Kidney glomerular epithelial cell (primary cell): ENCODE data around the gene ACYP1.
A peak's percentile ranks its signal among the peaks of the same experiment; 100 is the strongest.

Experiments used
- DNase-seq: peaks from one replicate; lab custom pipeline; 2025; lab: John Stamatoyannopoulos, UW

The ACYP1 gene

DNA sequence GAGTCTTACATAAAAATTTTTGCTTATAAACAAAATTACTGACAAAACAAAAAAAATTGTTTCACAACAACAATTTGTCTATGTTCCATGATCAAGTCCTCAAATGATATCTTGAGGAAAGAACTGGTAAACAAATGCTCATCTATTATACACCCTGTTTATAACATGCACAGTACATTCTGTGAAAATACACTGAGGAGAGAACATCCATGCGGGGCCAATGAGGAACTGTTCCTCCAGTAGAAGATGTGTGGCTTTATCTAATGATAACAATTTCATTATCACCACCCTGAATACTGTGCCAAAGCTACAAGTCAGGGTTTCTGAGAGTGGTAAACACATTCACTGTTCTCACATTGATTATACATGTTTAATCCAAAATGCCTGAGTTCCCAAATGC is 23.3 kb downstream of the ACYP1 start:
- no peak for DNase-seq

DNA sequence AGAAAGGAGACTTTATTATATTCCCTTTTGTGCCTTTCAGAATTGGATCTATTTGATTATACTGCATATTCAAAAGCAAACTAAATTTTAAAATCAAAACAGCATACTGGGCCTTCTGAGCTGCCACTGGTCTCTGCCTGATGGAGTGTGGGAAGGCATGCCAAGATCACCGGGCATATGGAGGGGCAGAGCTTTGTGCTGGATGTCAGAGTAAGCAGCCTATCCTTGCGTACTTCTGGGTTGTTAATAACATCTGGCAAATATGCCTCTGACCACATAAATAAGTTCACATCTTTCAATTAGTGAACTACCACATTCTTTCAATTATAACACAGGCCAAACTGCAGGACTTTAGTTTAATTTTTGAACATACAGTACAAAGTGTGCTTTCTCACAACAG is 30.9 kb downstream of the ACYP1 start:
- DNase-seq: no peak

DNA sequence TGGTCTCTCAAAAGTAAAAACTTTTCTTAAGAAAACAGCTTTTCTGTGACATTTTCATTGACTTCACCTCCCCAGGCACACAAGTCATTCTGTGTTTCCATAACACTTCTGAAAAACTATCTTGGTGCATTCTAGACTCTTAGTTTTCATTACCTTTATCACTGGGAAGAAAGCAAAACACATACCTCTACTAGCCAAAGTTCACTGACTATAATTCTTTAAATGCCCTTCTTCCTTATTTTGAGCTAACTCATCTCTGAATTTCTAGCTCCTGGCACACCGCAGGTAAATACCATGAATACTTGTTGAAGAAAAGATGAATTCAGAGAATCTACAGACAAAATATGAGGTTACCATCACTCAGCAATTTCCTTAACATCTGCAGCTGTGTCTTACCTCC is 33.7 kb downstream of the ACYP1 start:
- DNase-seq: no peak

DNA sequence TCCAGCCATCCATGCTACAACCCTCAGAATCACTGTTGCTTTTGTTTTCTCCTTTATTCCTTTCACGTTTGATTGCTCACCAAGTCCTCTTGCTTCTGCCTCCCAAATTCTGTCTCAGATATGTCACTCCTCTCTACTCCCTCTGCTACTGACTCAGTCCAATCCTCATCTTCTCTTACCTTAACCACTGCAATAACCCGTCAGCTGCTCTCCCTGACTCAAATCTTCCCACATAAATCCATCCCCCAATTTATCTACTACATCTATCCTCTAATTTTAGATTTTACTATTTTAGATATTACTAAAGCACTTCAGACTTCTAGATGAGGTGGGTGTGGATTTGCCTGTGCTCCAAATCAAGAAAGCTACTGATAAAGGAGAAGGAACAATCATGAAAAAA is 37.9 kb downstream of the ACYP1 start:
- DNase-seq: no peak

DNA sequence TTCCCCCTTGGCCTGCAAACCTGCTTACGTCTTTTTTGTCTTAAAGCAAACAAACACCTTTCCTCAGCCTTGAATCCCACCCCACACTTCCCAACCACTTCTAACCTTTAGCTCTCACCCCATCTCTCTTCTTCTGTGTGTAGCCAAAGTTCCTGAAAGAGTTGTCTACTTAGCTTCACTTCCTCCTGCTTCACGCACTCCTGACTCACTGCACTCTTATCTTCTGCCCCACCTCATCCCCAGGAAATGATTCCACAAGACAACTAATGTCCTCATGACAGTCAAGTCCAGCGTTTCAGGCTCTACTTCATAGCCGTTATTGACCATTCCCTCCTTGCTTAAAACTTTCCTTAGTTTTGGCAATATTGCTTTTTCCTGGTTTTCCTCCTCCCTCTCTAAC is 38.7 kb downstream of the ACYP1 start:
- DNase-seq: no peak

DNA sequence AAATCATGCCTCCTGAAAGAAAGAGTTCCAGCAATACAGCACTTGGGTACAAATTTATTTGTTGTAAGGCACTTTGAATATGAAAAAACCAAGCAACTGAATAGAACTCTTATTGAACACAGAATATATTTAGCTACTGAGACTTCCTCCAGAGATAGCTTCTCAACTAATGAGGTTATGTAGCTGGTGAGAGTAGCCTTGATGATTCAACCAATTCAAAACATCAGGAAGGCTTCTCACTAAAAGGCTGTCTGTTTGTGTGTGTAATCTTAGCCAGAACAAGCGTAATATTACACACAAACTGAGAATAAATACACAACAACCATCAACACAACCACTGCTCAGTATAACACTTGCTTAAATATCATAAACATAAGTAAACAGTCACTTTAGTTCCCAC is 40.7 kb downstream of the ACYP1 start:
- DNase-seq: no peak

DNA sequence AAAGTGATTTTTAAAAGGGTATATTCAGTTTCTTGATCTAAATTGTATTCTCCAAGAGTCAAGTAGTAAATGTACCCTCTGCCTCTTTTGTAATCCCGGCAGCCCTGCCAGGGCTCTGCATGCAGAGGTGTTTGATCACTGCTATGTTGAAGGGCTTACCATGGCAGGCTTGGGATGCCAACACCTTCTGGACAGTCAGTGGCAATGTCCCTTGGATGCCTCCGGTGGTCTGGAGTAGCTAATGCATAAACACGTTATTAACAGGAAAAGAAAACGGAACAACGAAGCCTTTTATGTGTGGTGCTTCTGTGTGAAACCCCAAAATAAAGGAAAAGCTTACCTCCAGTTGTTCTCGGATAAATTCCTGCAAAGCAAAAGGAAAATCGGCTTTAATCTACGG is 41.2 kb downstream of the ACYP1 start:
- no peak for DNase-seq

DNA sequence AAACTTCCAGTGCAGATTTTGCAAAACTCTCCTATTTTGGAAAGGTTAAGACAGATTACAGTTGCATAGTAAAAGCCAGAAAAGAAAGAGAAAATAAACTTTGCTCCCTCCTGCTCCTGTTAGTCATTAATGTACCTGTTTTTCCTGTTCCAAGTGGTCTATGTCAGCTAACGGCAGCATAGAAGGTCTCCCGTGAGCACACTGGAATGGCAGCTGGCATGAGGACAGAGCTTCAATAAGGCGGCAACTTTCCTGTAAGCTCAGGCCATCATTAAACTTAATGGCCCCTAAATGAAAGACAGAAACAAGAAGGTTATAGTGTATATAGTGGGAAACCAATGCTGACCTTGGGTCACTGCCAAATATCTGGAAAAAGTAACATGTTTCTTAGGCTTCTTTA is 45.1 kb downstream of the ACYP1 start:
- no peak for DNase-seq

DNA sequence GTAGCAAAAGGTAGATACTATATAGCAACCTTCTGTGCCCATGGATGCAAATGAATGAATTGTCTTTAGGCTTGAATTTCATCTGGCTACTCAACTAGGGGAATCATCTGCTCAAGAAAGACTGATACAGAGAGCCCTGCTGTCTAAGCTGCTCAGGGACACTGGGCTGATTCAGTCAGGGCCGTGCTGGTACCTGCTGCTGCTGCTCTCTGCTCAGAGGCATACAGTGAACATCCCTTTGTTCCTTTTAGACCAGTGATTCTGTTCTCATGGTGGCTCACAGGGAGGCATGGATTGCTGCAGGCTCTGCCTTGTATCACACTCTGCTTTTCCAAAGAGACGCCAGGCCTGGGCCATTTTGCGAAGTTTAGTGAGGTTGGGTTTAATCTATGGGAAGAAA is 47.0 kb downstream of the ACYP1 start:
- no peak for DNase-seq

DNA sequence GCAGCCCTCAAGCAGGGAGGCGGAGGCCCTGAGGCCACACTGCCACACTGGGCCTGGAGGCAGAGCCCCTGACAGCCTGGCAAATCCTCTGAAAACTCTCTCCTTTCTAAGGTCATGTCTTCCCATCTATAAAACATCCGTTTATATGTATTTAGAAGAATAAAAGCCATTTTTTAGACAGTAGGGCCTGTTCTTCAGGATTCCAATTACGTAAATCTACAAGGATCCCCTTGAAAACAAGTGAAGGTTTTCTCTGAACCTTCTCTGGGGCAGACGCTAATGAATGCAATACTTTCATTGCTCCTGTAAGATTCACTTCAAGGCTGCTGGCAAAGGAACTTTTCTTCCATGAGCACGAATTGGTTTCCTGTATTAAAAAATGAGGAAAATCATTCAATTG is 48.3 kb downstream of the ACYP1 start:
- DNase-seq: no peak

DNA sequence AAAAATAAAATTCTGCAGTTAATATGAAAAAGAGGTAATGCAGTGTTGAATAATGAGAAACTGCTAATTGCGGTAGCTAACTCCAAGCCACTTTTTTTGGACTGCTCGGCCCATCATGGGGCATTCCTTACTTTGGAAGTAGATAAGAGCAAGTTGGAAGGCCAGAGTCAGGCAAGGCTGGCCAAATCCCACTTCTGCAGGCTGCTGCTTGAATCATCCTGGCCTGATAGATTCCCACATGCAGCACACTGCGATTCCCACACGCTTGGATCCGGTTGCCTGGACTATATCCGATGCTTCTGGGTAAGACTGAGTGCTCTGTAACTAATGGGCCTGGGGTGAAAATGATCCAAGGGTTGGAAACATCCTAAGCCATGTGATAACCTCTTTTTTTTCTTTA is 50.5 kb downstream of the ACYP1 start:
- no peak for DNase-seq

DNA sequence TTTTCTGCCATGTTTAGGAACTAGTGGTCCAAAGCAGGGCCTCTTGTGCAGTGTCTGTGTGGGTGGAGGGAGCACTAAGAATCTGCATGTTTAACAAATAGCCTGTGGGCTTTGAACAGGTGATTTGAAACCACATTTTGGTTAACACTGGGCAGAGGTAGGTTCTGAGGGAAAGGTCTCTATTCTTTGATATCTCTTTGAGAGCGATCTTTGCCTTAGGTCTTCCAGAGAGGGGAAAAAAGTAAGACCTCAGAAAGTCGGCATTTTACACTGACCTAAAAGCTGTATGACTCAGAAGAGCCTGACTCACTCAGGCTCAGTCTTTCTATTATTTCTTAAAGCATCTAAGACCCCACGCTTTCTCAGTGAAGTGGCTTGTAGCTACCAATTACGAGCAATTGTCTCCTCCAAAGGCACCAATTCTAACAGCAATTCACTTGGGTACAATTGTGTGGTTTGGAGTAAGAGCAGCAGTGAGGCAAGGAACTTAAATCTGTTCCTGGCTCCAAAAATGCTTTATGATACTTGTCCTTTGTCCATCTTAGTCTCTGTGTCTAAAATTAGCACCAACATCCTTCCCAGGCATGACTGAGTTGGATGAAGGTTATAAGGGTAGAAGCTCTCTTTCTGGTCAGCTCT is 52.3 kb downstream of the ACYP1 start:
- DNase-seq: peak; percentile 21

DNA sequence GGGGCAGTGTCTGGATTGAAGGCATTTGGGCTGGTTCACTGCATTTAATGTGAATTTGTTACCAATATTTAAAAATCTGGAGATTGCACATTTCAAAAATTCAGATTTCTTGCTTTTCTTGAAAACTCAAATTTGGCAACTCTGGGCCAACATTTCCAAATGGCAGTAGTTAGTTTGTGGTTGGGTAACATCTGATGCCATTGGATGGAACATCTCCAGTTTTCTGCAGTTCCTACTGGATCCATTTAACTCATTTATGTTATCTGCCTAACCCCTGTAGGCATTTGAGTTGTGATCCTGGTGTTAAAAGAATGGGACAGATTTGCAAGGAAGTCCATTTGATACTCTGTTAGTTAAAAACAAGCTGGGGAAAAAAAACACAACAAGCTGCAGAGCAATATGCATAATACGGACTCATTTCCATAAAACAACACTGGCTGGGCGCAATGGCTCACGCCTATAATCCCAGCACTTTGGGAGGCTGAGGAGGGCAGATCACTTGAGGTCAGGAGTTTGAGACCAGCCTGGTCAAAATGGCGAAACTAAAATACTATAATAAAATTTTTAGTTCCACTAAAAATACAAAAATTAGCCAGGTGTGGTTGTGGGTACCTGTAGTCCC is 53.2 kb downstream of the ACYP1 start:
- no peak for DNase-seq

DNA sequence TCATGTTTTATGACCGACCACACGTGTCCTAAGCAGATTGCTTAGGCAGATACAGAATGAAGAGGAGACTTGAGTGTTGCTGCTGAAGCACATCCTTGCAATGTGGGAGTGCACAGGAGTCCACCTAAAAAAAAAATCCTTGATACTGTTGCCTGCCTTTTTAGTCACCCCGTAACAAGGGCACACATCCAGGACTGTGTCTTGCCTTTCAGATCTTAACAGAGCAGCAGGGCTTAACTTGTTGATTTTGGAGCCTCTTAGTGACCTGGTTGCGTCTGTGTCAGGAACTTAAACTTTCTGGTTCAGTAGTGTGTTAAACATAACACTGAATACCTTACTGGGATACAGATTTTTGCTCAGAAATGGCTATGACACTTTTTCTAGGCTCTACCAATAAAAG is 54.6 kb downstream of the ACYP1 start:
- DNase-seq: no peak

DNA sequence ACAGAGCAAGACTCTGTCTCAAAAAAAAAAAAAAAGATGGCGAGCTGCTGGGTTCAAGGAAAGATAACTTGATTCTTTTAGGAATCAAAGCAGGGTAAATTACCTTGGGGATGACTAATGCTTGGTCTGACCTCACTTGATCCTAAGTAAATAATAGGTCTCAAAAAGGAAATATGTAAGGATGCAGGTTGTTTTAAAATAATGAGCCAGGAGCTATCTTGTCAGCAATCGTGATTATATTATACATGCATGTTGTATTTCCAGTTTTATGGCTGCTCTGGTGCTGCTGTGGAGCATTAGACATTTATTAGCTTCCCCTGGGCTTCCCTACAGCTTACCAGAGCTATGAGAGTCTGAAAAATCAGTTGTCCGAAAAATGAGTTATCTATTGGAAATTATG is 58.5 kb downstream of the ACYP1 start:
- no peak for DNase-seq

DNA sequence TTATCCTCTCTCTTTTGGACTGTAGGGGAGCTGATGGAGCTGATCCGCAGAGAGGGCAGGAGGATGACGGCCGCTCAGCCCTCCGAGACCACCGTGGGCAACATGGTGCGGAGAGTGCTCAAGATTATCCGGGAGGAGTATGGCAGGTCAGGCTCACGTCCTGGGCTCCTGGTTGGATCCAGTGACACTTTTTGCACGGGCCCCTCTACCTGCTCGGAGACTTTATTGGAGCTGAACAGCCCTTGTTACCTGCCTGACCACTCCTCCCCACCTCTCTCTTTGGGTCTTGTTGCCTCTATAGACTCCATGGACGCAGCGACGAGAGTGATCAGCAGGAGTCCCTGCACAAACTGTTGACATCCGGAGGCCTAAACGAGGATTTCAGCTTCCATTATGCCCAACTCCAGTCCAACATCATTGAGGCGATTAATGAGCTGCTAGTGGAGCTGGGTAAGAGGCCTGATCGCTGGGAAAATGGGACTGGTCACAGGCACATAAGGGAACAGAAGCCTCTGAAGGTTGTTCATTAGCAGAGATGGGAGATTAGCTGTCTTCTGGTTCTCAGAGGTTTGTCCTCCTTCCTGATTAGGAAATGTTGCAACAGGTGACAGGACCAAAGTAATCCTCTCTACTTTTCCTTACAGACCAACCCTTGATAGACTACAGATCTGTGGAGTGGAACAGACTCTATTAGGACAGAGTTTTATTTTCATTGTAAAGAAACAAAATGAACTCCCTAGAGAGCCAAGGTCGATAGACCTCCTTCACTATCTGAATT is 60.4 kb downstream of the ACYP1 start:
- no peak for DNase-seq
